Calu3 (cell line): ENCODE data around the gene PARD3. TPM values are rescaled to one million over a fixed set of nuclear protein-coding genes. Genes with fewer than 3 reads are reported as not detected.

Experiments used
- BruUV-seq: library from RNA; stranded (reverse); fragments of 400-500 nt; replicated peaks from 2 replicates; lab custom pipeline; 2021; lab: Mats Ljungman, UMichigan
- CTCF ChIA-PET: fragments of 300-600 bp; sonication (Branson Sonifier 250); formaldehyde crosslinking; loops from one replicate; lab custom pipeline; 2022; ENCODE audit warnings: antibody characterized with exemption; lab: Charles Lee
- DNase-seq: peaks from one replicate; pipeline ENCODE4 v3.0.0; 2022
- H3K27ac Mint-ChIP-seq: one replicate; pipeline ENCODE4 v1.8.0; 2022; ENCODE audit warnings: mixed read lengths; ENCODE audit not compliant: unreplicated experiment
- H3K27me3 Mint-ChIP-seq: one replicate; pipeline ENCODE4 v1.8.0; 2022; ENCODE audit warnings: mixed read lengths; ENCODE audit not compliant: unreplicated experiment
- H3K36me3 Mint-ChIP-seq: one replicate; pipeline ENCODE4 v1.8.0; 2022; ENCODE audit warnings: mild to moderate bottlenecking, moderate library complexity, mixed read lengths; ENCODE audit not compliant: insufficient read depth, unreplicated experiment
- H3K4me1 Mint-ChIP-seq: one replicate; pipeline ENCODE4 v1.8.0; 2022; ENCODE audit warnings: mild to moderate bottlenecking, low read depth, mixed read lengths; ENCODE audit not compliant: unreplicated experiment
- H3K4me3 Mint-ChIP-seq: one replicate; pipeline ENCODE4 v1.8.0; 2022; ENCODE audit warnings: mild to moderate bottlenecking, low read depth, moderate library complexity, mixed read lengths; ENCODE audit not compliant: unreplicated experiment
- H3K9me3 Mint-ChIP-seq: one replicate; pipeline ENCODE4 v1.8.0; 2022; ENCODE audit warnings: low read depth, mixed read lengths; ENCODE audit not compliant: unreplicated experiment
- CTCF ChIP-seq: fragments of 200-600 bp; IDR thresholded peaks from one replicate; pipeline ENCODE4 v1.8.0; 2022; ENCODE audit warnings: antibody characterized with exemption; ENCODE audit not compliant: unreplicated experiment
- intact Hi-C: fragments of 100-400 bp; cut with micrococcal nuclease; formaldehyde crosslinking; loops from one replicate; pipeline ENCODE4 v1.10.0; 2022; ENCODE audit not compliant: unreplicated experiment
- total RNA-seq: library from RNA; stranded (reverse); gene quantifications from 2 replicates; pipeline ENCODE4 v1.2.3, GENCODE V29; 2022

Gene PARD3
- total RNA-seq, 1 experiment from 2014 or later = 62.4 TPM

GRCh38 chr10:34148305-34148657 lies 666.8 kb downstream of the PARD3 start:
- intact Hi-C loops = no loop called here
- no peaks in the 10 kb centered on the region for H3K4me1 Mint-ChIP-seq
- H3K36me3 Mint-ChIP-seq = no peaks in the 10 kb centered on the region
- no peaks in the 10 kb centered on the region for H3K27me3 Mint-ChIP-seq
- H3K9me3 Mint-ChIP-seq = peaks cover 5% of the 10 kb centered on the region
- H3K27ac Mint-ChIP-seq = no peak overlapping the region
- no peak for TF ChIP-seq CTCF
- H3K4me3 Mint-ChIP-seq = no peak overlapping the region
- BruUV-seq = no TSS peak
- no peak for DNase-seq
- CTCF ChIA-PET = no interaction called here

- intact Hi-C loops = no loop called here
- Mint-ChIP-seq H3K4me3 (no peak overlapping the region), H3K4me1 (no peaks in the 10 kb centered on the region), H3K27ac (no peak overlapping the region), H3K9me3 (peaks cover 5% of the 10 kb centered on the region), H3K36me3 (no peaks in the 10 kb centered on the region), H3K27me3 (no peaks in the 10 kb centered on the region)
- CTCF ChIA-PET = no interaction called here
- DNase-seq = no peak
- TF ChIP-seq CTCF = no peak
- no TSS peak for BruUV-seq
Observed at GRCh38 chr10:34147641-34148304, 667.3 kb downstream of the PARD3 start.

GRCh38 chr10:34145715-34146114 lies 669.4 kb downstream of the PARD3 start:
- BruUV-seq = no TSS peak

GRCh38 chr10:34143466-34143865 lies 671.6 kb downstream of the PARD3 start:
- DNase-seq = no peak
- TF ChIP-seq CTCF = no peak
- no peaks in the 10 kb centered on the region for H3K4me1 Mint-ChIP-seq
- H3K27ac Mint-ChIP-seq = no peak overlapping the region
- no peaks in the 10 kb centered on the region for H3K27me3 Mint-ChIP-seq
- H3K4me3 Mint-ChIP-seq = no peak overlapping the region
- intact Hi-C loops = no loop called here
- no TSS peak for BruUV-seq
- H3K36me3 Mint-ChIP-seq = no peaks in the 10 kb centered on the region
- peaks cover 5% of the 10 kb centered on the region for H3K9me3 Mint-ChIP-seq
- CTCF ChIA-PET = no interaction called here

More at GRCh38 chr10:34145715-34146114, 669.4 kb downstream of the PARD3 start:
- no peaks in the 10 kb centered on the region for H3K36me3 Mint-ChIP-seq
- H3K4me3 Mint-ChIP-seq = no peak overlapping the region
- no peaks in the 10 kb centered on the region for H3K4me1 Mint-ChIP-seq
- no peak for TF ChIP-seq CTCF
- no peaks in the 10 kb centered on the region for H3K27me3 Mint-ChIP-seq
- intact Hi-C loops = no loop called here
- H3K9me3 Mint-ChIP-seq = peaks cover 5% of the 10 kb centered on the region
- H3K27ac Mint-ChIP-seq = no peak overlapping the region
- CTCF ChIA-PET = no interaction called here
- DNase-seq = no peak
